ENCODE measurements around the gene HOXB2.
A peak's percentile ranks its signal among the peaks of the same experiment; 100 is the strongest.

HOXB2 gene

GRCh38 chr17:48553190-48553547 lies 8.3 kb upstream of the HOXB2 start:
- Mint-ChIP-seq H3K4me3 (peak overlapping the region; percentile 99), H3K27me3 (ENCODE audit: low read depth, poor library complexity) (no peaks in the 10 kb centered on the region), H3K27ac (peak overlapping the region; percentile 99), H3K4me1 (peaks cover 96% of the 10 kb centered on the region), H3K36me3 (ENCODE audit: low read depth) (peaks cover 43% of the 10 kb centered on the region), H3K9me3 (no peaks in the 10 kb centered on the region)
- no peak for TF ChIP-seq CTCF (IDR thresholded peaks at IDR 0.05)
- DNase-seq: no peak

GRCh38 chr17:48552466-48553189 lies 7.7 kb upstream of the HOXB2 start:
- peak; percentile 8 for TF ChIP-seq CTCF (IDR thresholded peaks at IDR 0.05)
- H3K4me1 Mint-ChIP-seq: peaks cover 96% of the 10 kb centered on the region
- peak overlapping the region; percentile 99 for H3K27ac Mint-ChIP-seq
- peaks cover 41% of the 10 kb centered on the region for H3K36me3 Mint-ChIP-seq (ENCODE audit: low read depth)
- H3K4me3 Mint-ChIP-seq: peak overlapping the region; percentile 99
- DNase-seq: peak; percentile 55
- no peaks in the 10 kb centered on the region for H3K27me3 Mint-ChIP-seq (ENCODE audit: low read depth, poor library complexity)
- no peaks in the 10 kb centered on the region for H3K9me3 Mint-ChIP-seq

GRCh38 chr17:48551596-48552465 lies 6.9 kb upstream of the HOXB2 start:
- H3K36me3 Mint-ChIP-seq (ENCODE audit: low read depth): peaks cover 40% of the 10 kb centered on the region
- no peak for TF ChIP-seq CTCF (IDR thresholded peaks at IDR 0.05)
- DNase-seq: peak; percentile 46
- H3K27me3 Mint-ChIP-seq (ENCODE audit: low read depth, poor library complexity): no peaks in the 10 kb centered on the region
- peak overlapping the region; percentile 99 for H3K27ac Mint-ChIP-seq
- no peaks in the 10 kb centered on the region for H3K9me3 Mint-ChIP-seq
- peak overlapping the region; percentile 99 for H3K4me3 Mint-ChIP-seq
- H3K4me1 Mint-ChIP-seq: peaks cover 96% of the 10 kb centered on the region

- peak overlapping the region; percentile 99 for H3K4me3 Mint-ChIP-seq
- no peak for TF ChIP-seq CTCF (IDR thresholded peaks at IDR 0.05)
Observed at GRCh38 chr17:48551214-48551555, 6.3 kb upstream of the HOXB2 start.

GRCh38 chr17:48550502-48551213 lies 5.7 kb upstream of the HOXB2 start:
- Mint-ChIP-seq H3K27me3 (ENCODE audit: low read depth, poor library complexity) (no peaks in the 10 kb centered on the region), H3K4me3 (peak overlapping the region; percentile 99), H3K27ac (peak overlapping the region; percentile 99)

More at GRCh38 chr17:48551214-48551555, 6.3 kb upstream of the HOXB2 start:
- H3K27ac Mint-ChIP-seq: peak overlapping the region; percentile 99
- H3K36me3 Mint-ChIP-seq (ENCODE audit: low read depth): peaks cover 36% of the 10 kb centered on the region
- no peak for DNase-seq
- H3K4me1 Mint-ChIP-seq: peaks cover 96% of the 10 kb centered on the region
- no peaks in the 10 kb centered on the region for H3K27me3 Mint-ChIP-seq (ENCODE audit: low read depth, poor library complexity)
- H3K9me3 Mint-ChIP-seq: no peaks in the 10 kb centered on the region

More at GRCh38 chr17:48550502-48551213, 5.7 kb upstream of the HOXB2 start:
- peak; percentile 9 for TF ChIP-seq CTCF (IDR thresholded peaks at IDR 0.05)
- DNase-seq: peak; percentile 76
- peaks cover 36% of the 10 kb centered on the region for H3K36me3 Mint-ChIP-seq (ENCODE audit: low read depth)
- H3K9me3 Mint-ChIP-seq: no peaks in the 10 kb centered on the region
- peaks cover 96% of the 10 kb centered on the region for H3K4me1 Mint-ChIP-seq
